BLaER1 (cell line): ENCODE data around the gene IL19.

ENCODE experiments used
- H3K27ac ChIP-seq: shearing (Covaris generic); formaldehyde crosslinking; 2 replicates; pipeline ENCODE4 v1.8.1; 2022
- H3K27me3 ChIP-seq: shearing (Covaris generic); formaldehyde crosslinking; 2 replicates; pipeline ENCODE4 v1.8.1; 2022
- H3K36me3 ChIP-seq: shearing (Covaris generic); formaldehyde crosslinking; 2 replicates; pipeline ENCODE4 v1.8.1; 2022
- H3K4me1 ChIP-seq: shearing (Covaris generic); formaldehyde crosslinking; 2 replicates; pipeline ENCODE4 v1.8.1; 2022
- H3K4me2 ChIP-seq: shearing (Covaris generic); formaldehyde crosslinking; 2 replicates; pipeline ENCODE4 v1.8.1; 2022
- H3K4me3 ChIP-seq: shearing (Covaris generic); formaldehyde crosslinking; 2 replicates; pipeline ENCODE4 v1.8.1; 2022
- H3K9ac ChIP-seq: shearing (Covaris generic); formaldehyde crosslinking; 2 replicates; pipeline ENCODE4 v1.8.1; 2022
- H3K9me3 ChIP-seq: shearing (Covaris generic); formaldehyde crosslinking; 2 replicates; pipeline ENCODE4 v1.8.1; 2022
- H4K20me1 ChIP-seq: shearing (Covaris generic); formaldehyde crosslinking; 2 replicates; pipeline ENCODE4 v1.8.1; 2022
- Cebpa-rat ChIP-seq: shearing (Covaris generic); IDR thresholded peaks from 2 replicates; pipeline ENCODE4 v1.8.1; 2022

Gene IL19

DNA sequence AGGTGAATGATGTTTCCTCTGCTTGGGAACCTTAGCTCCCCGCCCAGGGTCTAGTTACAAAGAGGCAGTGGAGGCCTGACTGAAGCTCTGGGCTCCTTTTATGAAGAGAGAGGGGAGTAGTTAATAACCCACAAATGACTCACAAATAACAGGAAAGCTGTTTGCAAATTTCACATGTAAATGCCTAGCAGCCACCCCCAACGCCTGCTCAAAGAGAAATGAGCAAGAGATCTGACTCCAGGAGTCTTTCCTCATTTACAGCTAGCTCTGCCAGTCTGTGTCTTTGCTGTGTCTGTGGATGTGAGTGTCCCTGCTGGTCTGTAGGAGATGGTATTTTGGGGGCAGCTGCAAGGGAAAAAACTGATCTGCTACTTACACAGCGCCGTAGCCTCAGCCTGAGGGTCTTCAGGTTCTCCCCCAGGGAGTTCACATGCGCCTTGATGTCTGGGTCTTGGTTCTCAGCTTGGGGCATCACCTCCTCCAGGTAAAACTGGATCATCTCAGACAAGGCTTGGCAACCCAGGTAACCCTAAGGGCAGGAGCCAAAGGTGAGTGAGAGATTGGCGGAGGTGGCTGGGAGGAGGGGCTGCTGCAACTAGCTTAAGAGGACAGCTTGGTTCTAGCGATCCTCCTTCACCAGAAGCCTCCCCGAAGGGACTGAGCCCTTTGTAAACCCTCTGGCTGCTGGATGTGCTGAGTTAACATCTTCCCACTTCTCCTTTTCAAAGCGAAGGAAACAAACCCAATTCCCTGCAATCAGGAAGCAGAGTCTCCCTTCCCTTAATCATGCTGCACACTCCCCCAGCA lies at the start of gene IL19:
TSS of gene IL19 (plus strand) at position 243 of the 807 bp plus-strand sequence. CDS start 65,890 bp downstream, outside the sequence.
- Histone ChIP-seq H3K36me3 (no peaks in the 10 kb centered on the region), H3K4me2 (peak within 1 kb of the TSS; percentile 58), H3K4me1 (peaks cover 72% of the 10 kb centered on the region), H3K4me3 (no peak within 1 kb of the TSS), H4K20me1 (no peaks in the 10 kb centered on the region), H3K27ac (no peak within 1 kb of the TSS), H3K27me3 (no peaks in the 10 kb centered on the region; the same call in 1 of the 2 replicates), H3K9ac (no peak within 1 kb of the TSS), H3K9me3 (no peaks in the 10 kb centered on the region)
- no peak for TF ChIP-seq Cebpa-rat

DNA sequence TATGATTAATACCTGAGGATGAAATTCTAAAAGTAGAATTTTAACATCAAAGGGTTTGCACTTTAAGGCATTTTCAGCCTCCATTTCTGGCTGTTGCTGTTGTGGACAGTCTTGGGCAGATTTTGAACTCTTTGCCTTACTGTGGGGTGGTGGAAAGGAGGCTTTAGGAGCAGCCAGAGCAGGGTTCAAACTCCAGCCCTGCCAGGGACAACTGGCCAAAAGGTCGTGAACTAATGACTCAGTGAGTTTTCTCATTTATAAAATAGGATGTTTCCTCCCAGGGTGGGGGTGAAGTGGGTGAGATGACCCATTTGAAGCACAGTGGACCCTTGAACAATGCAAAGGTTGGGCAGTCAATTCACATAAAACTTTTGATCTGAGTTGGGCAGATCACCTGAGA lies 49.1 kb upstream of the IL19 start:
- H3K9ac ChIP-seq, result no peak overlapping the region
- no peaks in the 10 kb centered on the region for H3K27me3 ChIP-seq
- H3K4me2 ChIP-seq, result peak overlapping the region; percentile 20; the same call in 1 of the 2 replicates
- H3K9me3 ChIP-seq, result no peaks in the 10 kb centered on the region
- no peak overlapping the region for H3K4me3 ChIP-seq
- peaks cover 98% of the 10 kb centered on the region for H3K4me1 ChIP-seq
- H3K27ac ChIP-seq, result no peak overlapping the region
- TF ChIP-seq Cebpa-rat, result no peak
- peaks cover 100% of the 10 kb centered on the region for H4K20me1 ChIP-seq
- peaks cover 56% of the 10 kb centered on the region for H3K36me3 ChIP-seq

DNA sequence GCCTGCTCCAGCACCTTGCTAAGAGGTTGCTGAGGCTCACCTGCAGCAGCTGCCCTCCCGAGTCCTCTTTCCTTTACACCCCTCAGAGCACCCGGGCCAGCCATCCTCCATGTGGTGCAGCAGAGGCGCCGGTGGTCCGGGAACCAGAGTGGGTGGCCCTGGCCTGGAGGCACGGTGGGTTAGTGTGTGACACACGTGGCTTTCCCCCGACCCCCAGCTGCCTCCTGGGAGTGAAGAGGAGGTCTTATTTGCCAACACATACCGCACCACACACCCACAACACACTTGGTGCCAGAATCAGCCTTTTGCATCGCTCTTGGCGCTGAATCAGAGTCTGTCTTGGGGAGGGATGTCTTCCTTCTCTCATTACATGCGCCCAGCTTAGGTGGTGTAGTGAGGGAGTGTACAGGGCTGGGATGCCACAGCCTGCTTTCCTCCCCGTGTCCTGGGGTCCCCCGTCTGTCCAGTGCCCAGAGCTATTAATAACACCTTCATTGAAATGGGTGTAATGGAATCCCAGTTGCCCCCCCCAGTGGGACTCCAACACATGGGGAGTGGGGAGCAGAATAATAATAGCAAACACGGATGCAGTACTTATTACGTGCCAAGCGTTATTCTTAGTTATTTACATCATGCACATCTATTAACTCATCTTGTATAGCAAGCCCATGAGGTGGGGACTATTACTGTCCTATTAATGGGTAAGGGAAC lies 47.7 kb upstream of the IL19 start:
- H3K4me3 ChIP-seq, result no peak overlapping the region
- peak overlapping the region; percentile 74 for H3K4me2 ChIP-seq
- 0 out of 2 replicates have a peak overlapping the region, but pooled peaks have one; percentile 15 for H3K9ac ChIP-seq
- peaks cover 99% of the 10 kb centered on the region for H3K4me1 ChIP-seq
- TF ChIP-seq Cebpa-rat, result no peak
- H3K27ac ChIP-seq, result peak overlapping the region; percentile 66; the same call in 1 of the 2 replicates
- H3K36me3 ChIP-seq, result peaks cover 57% of the 10 kb centered on the region
- H3K27me3 ChIP-seq, result no peaks in the 10 kb centered on the region
- peaks cover 100% of the 10 kb centered on the region for H4K20me1 ChIP-seq
- no peaks in the 10 kb centered on the region for H3K9me3 ChIP-seq

DNA sequence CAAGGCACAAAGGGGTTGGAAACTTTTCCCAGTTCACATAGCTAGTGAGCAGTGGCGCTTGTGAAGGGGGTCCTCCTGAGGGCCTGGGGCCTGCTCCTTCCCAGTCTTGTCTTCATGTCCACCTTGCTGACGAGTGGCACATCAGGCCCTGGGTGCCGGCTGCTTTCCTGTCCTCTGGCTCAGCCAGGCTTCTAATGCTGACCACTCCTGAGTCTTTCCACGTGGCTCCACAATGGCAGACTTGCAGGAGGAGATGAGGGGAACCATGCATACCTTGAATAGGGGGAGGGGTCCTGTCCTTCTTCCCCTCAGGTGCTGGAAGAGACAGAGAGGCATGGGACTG lies 47.1 kb upstream of the IL19 start:
- H3K36me3 ChIP-seq, result peaks cover 62% of the 10 kb centered on the region
- H3K27me3 ChIP-seq, result no peaks in the 10 kb centered on the region
- H3K4me3 ChIP-seq, result no peak overlapping the region
- H3K27ac ChIP-seq, result peak overlapping the region; percentile 66
- peak overlapping the region; percentile 74 for H3K4me2 ChIP-seq
- H3K9ac ChIP-seq, result 0 out of 2 replicates have a peak overlapping the region, but pooled peaks have one; percentile 15
- H3K9me3 ChIP-seq, result no peaks in the 10 kb centered on the region
- no peak for TF ChIP-seq Cebpa-rat
- peaks cover 100% of the 10 kb centered on the region for H4K20me1 ChIP-seq
- peaks cover 100% of the 10 kb centered on the region for H3K4me1 ChIP-seq

- peaks cover 100% of the 10 kb centered on the region for H3K4me1 ChIP-seq
- peak overlapping the region; percentile 74 for H3K4me2 ChIP-seq
- no peak overlapping the region for H3K4me3 ChIP-seq
- H3K36me3 ChIP-seq, result peaks cover 67% of the 10 kb centered on the region
- TF ChIP-seq Cebpa-rat, result no peak
- 0 out of 2 replicates have a peak overlapping the region, but pooled peaks have one; percentile 15 for H3K9ac ChIP-seq
- H3K9me3 ChIP-seq, result no peaks in the 10 kb centered on the region
- H3K27ac ChIP-seq, result peak overlapping the region; percentile 66
- H4K20me1 ChIP-seq, result peaks cover 100% of the 10 kb centered on the region
- H3K27me3 ChIP-seq, result no peaks in the 10 kb centered on the region
These were observed 46.6 kb upstream of the IL19 start for GRCh38 chr1:206723805-206724472.

DNA sequence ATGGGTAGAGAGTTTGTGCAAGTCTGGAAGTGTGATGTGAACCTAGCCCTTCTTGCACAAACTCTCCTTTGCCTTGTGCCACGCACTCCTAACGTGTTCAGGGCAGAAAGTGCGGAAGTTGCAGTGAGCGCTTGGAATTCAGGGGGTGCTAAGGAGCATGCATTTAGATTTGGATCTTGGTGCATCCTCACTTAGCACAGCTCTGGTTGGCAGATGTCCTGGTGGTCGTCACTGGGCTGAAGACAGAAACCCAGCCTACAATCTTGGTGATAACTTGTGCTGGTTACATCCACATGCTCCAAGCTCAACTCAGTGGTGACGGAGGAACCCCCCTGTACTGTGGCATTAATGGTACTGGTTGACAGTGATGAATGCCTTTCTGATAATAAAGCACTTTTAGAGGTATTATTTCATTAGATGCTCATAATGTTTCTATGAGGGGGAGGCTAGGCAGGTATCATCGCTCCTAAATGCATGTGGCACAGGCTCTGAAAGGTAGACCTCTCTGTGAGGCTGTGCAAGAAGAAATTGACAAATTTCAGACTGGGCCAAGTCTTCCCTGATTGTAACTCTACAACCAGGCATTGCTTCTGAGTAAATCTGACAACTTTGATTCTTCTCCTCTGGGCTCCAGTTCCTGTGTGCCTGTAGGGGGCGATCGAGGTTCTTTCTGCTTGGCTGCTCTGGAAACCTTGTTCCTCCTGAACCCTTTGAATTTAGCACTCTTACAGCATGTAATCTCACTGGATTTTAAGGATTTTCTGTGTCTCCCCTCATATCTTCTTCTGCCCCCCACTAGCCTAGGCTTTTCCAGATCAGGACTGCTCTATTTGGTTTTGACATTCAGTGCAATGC lies 45.2 kb upstream of the IL19 start:
- no peaks in the 10 kb centered on the region for H3K27me3 ChIP-seq
- H3K27ac ChIP-seq, result no peak overlapping the region
- H4K20me1 ChIP-seq, result peaks cover 100% of the 10 kb centered on the region
- no peak overlapping the region for H3K4me3 ChIP-seq
- peaks cover 69% of the 10 kb centered on the region for H3K36me3 ChIP-seq
- H3K4me2 ChIP-seq, result peak overlapping the region; percentile 74
- H3K9me3 ChIP-seq, result no peaks in the 10 kb centered on the region
- no peak for TF ChIP-seq Cebpa-rat
- no peak overlapping the region for H3K9ac ChIP-seq
- peaks cover 100% of the 10 kb centered on the region for H3K4me1 ChIP-seq

DNA sequence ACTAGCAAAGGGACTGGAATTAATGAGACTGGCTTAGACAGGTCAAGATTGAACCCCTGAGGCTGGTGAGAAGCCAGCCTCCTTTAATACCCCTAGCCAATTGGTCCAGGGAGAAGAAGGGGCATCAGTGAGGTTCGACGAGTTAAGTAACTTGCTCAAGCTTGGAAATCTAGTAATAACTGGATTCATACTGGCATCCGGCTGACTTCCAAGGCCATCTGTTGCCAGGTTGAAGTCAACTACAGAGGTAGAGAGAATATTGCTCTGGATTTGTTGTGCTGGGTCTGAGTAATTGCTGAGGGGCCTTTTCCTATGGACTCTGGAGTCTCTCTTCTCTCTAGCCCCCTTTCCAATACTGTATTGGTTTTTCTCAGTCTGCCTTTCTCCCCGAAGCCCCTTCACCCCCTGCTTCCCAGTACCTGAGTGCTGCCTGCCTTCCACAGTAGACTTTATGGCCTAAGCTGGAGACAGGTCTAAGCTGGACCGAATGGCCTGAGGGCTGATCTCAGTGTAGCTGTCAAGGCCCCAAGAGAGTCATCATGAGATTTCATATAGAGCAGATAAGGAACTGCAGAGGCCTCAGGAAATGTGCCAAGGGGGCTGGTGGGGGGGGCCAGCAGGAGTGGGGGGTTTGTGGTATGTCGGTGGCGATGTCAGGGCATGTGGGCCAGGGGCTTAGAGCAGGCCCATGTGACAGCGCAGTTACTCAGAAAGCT lies 42.4 kb upstream of the IL19 start:
- Histone ChIP-seq H4K20me1 (peaks cover 100% of the 10 kb centered on the region), H3K4me3 (no peak overlapping the region), H3K27ac (peak overlapping the region; percentile 73), H3K4me2 (peak overlapping the region; percentile 74), H3K4me1 (peaks cover 91% of the 10 kb centered on the region), H3K36me3 (peaks cover 77% of the 10 kb centered on the region), H3K9me3 (no peaks in the 10 kb centered on the region), H3K27me3 (no peaks in the 10 kb centered on the region), H3K9ac (peak overlapping the region; percentile 64)
- TF ChIP-seq Cebpa-rat, result no peak

DNA sequence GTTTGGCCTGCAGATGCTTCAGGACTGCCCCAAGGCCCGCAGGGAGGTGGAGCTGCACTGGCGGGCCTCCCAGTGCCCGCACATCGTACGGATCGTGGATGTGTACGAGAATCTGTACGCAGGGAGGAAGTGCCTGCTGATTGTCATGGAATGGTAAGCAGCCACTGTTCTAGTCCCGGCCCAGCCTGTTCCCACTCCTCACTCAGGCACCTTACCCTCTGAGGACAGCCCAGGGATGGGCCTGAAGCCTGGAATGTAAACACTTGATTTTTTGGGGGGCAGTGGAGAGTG lies 41.9 kb upstream of the IL19 start:
- Histone ChIP-seq H3K27ac (peak overlapping the region; percentile 73), H3K9ac (0 out of 2 replicates have a peak overlapping the region, but pooled peaks have one; percentile 64), H3K4me3 (no peak overlapping the region), H3K9me3 (no peaks in the 10 kb centered on the region), H3K4me2 (peak overlapping the region; percentile 74), H3K27me3 (no peaks in the 10 kb centered on the region), H3K36me3 (peaks cover 77% of the 10 kb centered on the region), H3K4me1 (peaks cover 88% of the 10 kb centered on the region), H4K20me1 (peaks cover 99% of the 10 kb centered on the region)
- TF ChIP-seq Cebpa-rat, result no peak
